ENCODE measurements around the gene OR1J1.

Gene OR1J1, protein sequence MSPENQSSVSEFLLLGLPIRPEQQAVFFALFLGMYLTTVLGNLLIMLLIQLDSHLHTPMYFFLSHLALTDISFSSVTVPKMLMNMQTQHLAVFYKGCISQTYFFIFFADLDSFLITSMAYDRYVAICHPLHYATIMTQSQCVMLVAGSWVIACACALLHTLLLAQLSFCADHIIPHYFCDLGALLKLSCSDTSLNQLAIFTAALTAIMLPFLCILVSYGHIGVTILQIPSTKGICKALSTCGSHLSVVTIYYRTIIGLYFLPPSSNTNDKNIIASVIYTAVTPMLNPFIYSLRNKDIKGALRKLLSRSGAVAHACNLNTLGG

GRCh38 chr9:122477826-122478225 lies at the start of gene OR1J1:
Gene OR1J1, minus strand, starts transcription at chr9:122477926. Its CDS starts 0 bp downstream, at chr9:122477926.
- Histone ChIP-seq H3K9me3 (no peaks in the 10 kb centered on the region), H3K4me1 (ENCODE audit: control insufficient read depth in 1 of 2, insufficient read depth in 1 of 2, low read depth in 1 of 2, low read length in 1 of 2) (no peaks in the 10 kb centered on the region), H3K27me3 (peaks cover 13% of the 10 kb centered on the region), H3K27ac (no peak within 1 kb of the TSS), H3K36me3 (no peaks in the 10 kb centered on the region), H3K4me3 (ENCODE audit: low read depth in 1 of 2, low read length in 1 of 2) (no peak within 1 kb of the TSS)
- no peak for TF ChIP-seq CTCF (IDR thresholded peaks at IDR 0.05)

- Histone ChIP-seq H3K36me3 (no peaks in the 10 kb centered on the region), H3K9me3 (no peaks in the 10 kb centered on the region), H3K27me3 (peaks cover 7% of the 10 kb centered on the region), H3K27ac (no peak within 1 kb of the TSS), H3K4me1 (ENCODE audit: control insufficient read depth in 1 of 2, insufficient read depth in 1 of 2, low read depth in 1 of 2, low read length in 1 of 2) (no peaks in the 10 kb centered on the region), H3K4me3 (ENCODE audit: low read depth in 1 of 2, low read length in 1 of 2) (no peak within 1 kb of the TSS)
- TF ChIP-seq CTCF (IDR thresholded peaks at IDR 0.05), result no peak
These were observed 49.5 kb upstream of the OR1J1 start, which contains the start of gene OR1N1 for GRCh38 chr9:122527193-122527592. Gene OR1N1, minus strand, starts transcription at chr9:122527293. Its CDS starts 0 bp downstream, at chr9:122527293.

GRCh38 chr9:122526602-122527001 lies 48.9 kb upstream of the OR1J1 start:
- Histone ChIP-seq H3K27me3 (peaks cover 7% of the 10 kb centered on the region), H3K4me3 (ENCODE audit: low read depth in 1 of 2, low read length in 1 of 2) (no peak overlapping the region), H3K27ac (no peak overlapping the region), H3K9me3 (no peaks in the 10 kb centered on the region), H3K4me1 (ENCODE audit: control insufficient read depth in 1 of 2, insufficient read depth in 1 of 2, low read depth in 1 of 2, low read length in 1 of 2) (no peaks in the 10 kb centered on the region), H3K36me3 (no peaks in the 10 kb centered on the region)
- no peak for TF ChIP-seq CTCF (IDR thresholded peaks at IDR 0.05)

DNA sequence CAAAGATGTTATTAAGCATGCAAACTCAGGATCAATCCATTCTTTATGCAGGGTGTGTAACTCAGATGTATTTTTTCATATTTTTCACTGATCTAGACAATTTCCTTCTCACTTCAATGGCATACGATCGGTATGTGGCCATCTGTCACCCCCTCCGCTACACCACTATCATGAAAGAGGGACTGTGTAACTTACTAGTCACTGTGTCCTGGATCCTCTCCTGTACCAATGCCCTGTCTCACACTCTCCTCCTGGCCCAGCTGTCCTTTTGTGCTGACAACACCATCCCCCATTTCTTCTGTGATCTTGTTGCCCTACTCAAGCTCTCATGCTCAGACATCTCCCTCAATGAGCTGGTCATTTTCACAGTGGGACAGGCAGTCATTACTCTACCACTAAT lies 41.6 kb upstream of the OR1J1 start:
- H3K27ac ChIP-seq, result no peak overlapping the region
- H3K4me3 ChIP-seq (ENCODE audit: low read depth in 1 of 2, low read length in 1 of 2), result no peak overlapping the region
- H3K9me3 ChIP-seq, result no peaks in the 10 kb centered on the region
- H3K36me3 ChIP-seq, result no peaks in the 10 kb centered on the region
- H3K27me3 ChIP-seq, result peaks cover 13% of the 10 kb centered on the region
- H3K4me1 ChIP-seq (ENCODE audit: control insufficient read depth in 1 of 2, insufficient read depth in 1 of 2, low read depth in 1 of 2, low read length in 1 of 2), result no peaks in the 10 kb centered on the region
- TF ChIP-seq CTCF (IDR thresholded peaks at IDR 0.05), result no peak

GRCh38 chr9:122518841-122519240 lies 41.1 kb upstream of the OR1J1 start, which contains the start of gene OR1J4:
Gene OR1J4, plus strand, starts transcription at chr9:122519141. Its CDS starts 0 bp downstream, at chr9:122519141.
- no peaks in the 10 kb centered on the region for H3K4me1 ChIP-seq (ENCODE audit: control insufficient read depth in 1 of 2, insufficient read depth in 1 of 2, low read depth in 1 of 2, low read length in 1 of 2)
- no peaks in the 10 kb centered on the region for H3K36me3 ChIP-seq
- no peak within 1 kb of the TSS for H3K4me3 ChIP-seq (ENCODE audit: low read depth in 1 of 2, low read length in 1 of 2)
- TF ChIP-seq CTCF (IDR thresholded peaks at IDR 0.05), result no peak
- H3K27me3 ChIP-seq, result peaks cover 7% of the 10 kb centered on the region
- H3K9me3 ChIP-seq, result no peaks in the 10 kb centered on the region
- no peak within 1 kb of the TSS for H3K27ac ChIP-seq

All from neutrophil (primary cell).